Stimulated activated CD4-positive, alpha-beta T cell treated with anti-CD3 and anti-CD28 coated beads, Interleukin-1b, Interleukin-23, amount 100 ng/mL, for 24 hours (primary cell): ENCODE results near the gene GSN.

Source experiments
- DNase-seq, 4 experiments: peaks; one replicate each; pipeline ENCODE4 v3.0.0-alpha.2; 2020; ENCODE audit warnings: low read depth in 4 of 4, low spot score in 1 of 4

Gene GSN

GRCh38 chr9:121246821-121247561 is 21.0 kb upstream of the GSN start:
- no peak for DNase-seq

- no peak for DNase-seq
These were observed 18.4 kb upstream of the GSN start for GRCh38 chr9:121249563-121249962.

- no peak for DNase-seq
These were observed 15.7 kb upstream of the GSN start for GRCh38 chr9:121252104-121252851.

GRCh38 chr9:121253162-121253561 is 14.8 kb upstream of the GSN start:
- no peak for DNase-seq

- DNase-seq = no peak
These were observed 14.0 kb upstream of the GSN start for GRCh38 chr9:121253821-121254501.

- no peak for DNase-seq
These were observed 8.5 kb upstream of the GSN start for GRCh38 chr9:121259498-121259897.

- no peak for DNase-seq
These were observed 8.0 kb upstream of the GSN start for GRCh38 chr9:121259935-121260334.

GRCh38 chr9:121260457-121261106 is 7.4 kb upstream of the GSN start:
- no peak for DNase-seq

GRCh38 chr9:121261107-121261460 is 6.9 kb upstream of the GSN start:
- no peak for DNase-seq

GRCh38 chr9:121261755-121262154 is 6.2 kb upstream of the GSN start:
- no peak for DNase-seq

- no peak for DNase-seq
These were observed 5.5 kb upstream of the GSN start for GRCh38 chr9:121262423-121262822.

GRCh38 chr9:121262953-121263352 is 5.0 kb upstream of the GSN start:
- no peak for DNase-seq

GRCh38 chr9:121266356-121266755 is 1.6 kb upstream of the GSN start:
- no peak for DNase-seq

GRCh38 chr9:121266906-121267650 is 884 bp upstream of the GSN start:
- DNase-seq = no peak

- DNase-seq = no peak
These were observed 562 bp downstream of the GSN start for GRCh38 chr9:121268598-121268850.

GRCh38 chr9:121268851-121269641 is 1.1 kb downstream of the GSN start:
- DNase-seq = no peak

GRCh38 chr9:121269642-121270254 is 1.8 kb downstream of the GSN start:
- no peak for DNase-seq

GRCh38 chr9:121271368-121272341 is 3.7 kb downstream of the GSN start:
- DNase-seq = no peak

- no peak for DNase-seq
These were observed 4.5 kb downstream of the GSN start for GRCh38 chr9:121272401-121272948.
